Measurements from ENCODE around the gene AADACL3.

AADACL3 gene

DNA sequence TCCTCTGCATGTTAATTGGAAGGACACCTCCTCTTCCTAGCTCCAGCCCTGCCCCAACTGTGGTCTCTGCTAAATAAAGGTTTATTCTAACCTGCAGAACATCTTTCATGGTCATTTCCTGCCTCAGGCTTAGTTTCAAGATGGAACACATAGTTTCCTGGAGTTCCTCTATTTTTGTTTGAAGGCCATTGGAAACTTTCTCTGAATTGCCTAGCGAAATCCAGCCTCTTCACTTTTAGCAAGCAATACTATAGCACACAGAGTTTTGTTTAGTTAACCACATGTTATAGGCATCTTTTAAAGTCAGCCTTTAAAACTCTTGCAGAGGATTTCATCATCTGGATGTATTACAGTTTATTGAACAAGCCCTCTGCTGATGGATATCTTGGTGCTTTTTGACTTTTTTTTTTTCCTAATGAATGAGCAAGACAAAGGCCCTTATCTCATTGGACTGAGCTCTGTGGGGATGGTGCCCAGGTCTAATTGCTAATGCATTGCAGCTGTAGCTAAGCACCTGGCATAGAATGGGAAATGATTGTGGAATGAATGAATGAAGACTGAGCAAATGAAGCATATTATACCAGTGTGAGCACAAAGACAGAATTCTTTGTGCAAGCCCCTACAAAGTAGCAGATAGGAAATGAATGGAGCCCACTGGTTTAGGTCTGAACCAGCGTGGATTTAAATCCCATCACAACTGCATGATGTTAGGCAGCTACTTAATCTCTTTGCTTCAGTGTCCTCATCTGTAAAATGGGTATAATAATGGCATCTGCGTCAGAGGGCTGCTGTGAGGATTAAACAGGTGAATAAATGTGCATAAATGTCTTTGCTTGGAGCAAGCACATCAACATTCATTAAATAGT lies 29.4 kb downstream of the AADACL3 start:
- ATAC-seq = peak; percentile 71
- Mint-ChIP-seq H3K4me3 (peak overlapping the region in 1 of 2 donors; percentile 36), H3K9me3 (peaks cover 23 to 34% of the 10 kb centered on the region in 2 donors), H3K4me1 (peaks cover 15% of the 10 kb centered on the region), H3K27ac (peak overlapping the region; percentile 80 to 85), H3K27me3 (peaks cover 71% of the 10 kb centered on the region)
- DNase-seq = peak in 1 of 2 donors; percentile 3

DNA sequence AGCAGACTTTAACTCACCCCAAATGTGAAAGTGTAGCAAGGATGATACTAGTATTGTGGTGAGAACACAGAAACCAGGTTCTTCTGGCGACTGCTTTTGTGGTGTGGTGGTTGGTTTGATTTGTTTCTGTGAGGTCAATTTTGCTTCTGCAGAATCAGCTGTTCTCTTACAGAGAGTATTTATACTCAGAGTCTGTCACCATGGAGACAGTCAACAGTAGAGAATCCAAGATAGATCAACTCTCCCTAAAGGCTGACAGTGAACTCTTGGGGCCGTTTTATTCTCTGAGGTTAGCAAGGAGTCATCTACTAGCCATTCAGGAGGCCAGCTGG lies 30.0 kb downstream of the AADACL3 start, which contains the start of gene CFAP107:
CFAP107 (plus strand) TSS at position 209 of the 332 bp plus-strand sequence. CDS start 231 bp downstream, outside the sequence.
- peak; percentile 14 to 45 for DNase-seq
- H3K4me3 Mint-ChIP-seq = peak within 1 kb of the TSS in 1 of 2 donors; percentile 36
- peak; percentile 91 for ATAC-seq
- peaks cover 77% of the 10 kb centered on the region for H3K27me3 Mint-ChIP-seq
- peaks cover 26 to 39% of the 10 kb centered on the region in 2 donors for H3K9me3 Mint-ChIP-seq
- peaks cover 15% of the 10 kb centered on the region for H3K4me1 Mint-ChIP-seq
- peak within 1 kb of the TSS; percentile 80 to 85 for H3K27ac Mint-ChIP-seq

GRCh38 chr1:12748778-12749355 lies 33.0 kb downstream of the AADACL3 start:
- peaks cover 78% of the 10 kb centered on the region for H3K27me3 Mint-ChIP-seq

DNA sequence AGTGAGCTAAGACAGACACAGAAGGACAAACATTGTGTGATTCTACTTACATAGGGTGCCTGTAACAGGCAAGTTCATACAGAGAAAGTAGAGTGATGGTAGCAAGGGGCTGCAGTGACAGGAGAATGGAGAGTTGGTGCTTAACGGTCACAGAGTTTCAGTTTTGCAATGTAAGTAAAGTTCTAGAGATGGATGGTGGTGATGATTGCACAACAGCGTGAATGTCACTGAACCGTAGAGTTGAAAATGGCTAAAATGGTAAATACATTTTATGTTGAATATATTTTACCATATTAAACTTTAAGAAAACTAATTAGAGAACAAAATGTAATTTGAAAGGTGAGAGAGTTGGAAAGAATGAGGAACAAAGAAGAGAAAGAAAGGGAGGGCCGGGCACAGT lies 38.8 kb downstream of the AADACL3 start:
- no peaks in the 10 kb centered on the region for H3K4me1 Mint-ChIP-seq
- no peak for DNase-seq
- no peak overlapping the region for H3K27ac Mint-ChIP-seq
- H3K4me3 Mint-ChIP-seq = no peak overlapping the region
- no peak for ATAC-seq
- H3K27me3 Mint-ChIP-seq = peaks cover 68% of the 10 kb centered on the region
- peaks cover 6 to 11% of the 10 kb centered on the region in 2 donors for H3K9me3 Mint-ChIP-seq

More at GRCh38 chr1:12748778-12749355, 33.0 kb downstream of the AADACL3 start:
- H3K4me3 Mint-ChIP-seq = no peak overlapping the region
- no peak for DNase-seq
- no peak overlapping the region for H3K27ac Mint-ChIP-seq
- H3K4me1 Mint-ChIP-seq = peaks cover 15% of the 10 kb centered on the region
- H3K9me3 Mint-ChIP-seq = peaks cover 26 to 39% of the 10 kb centered on the region in 2 donors
- no peak for ATAC-seq

DNA sequence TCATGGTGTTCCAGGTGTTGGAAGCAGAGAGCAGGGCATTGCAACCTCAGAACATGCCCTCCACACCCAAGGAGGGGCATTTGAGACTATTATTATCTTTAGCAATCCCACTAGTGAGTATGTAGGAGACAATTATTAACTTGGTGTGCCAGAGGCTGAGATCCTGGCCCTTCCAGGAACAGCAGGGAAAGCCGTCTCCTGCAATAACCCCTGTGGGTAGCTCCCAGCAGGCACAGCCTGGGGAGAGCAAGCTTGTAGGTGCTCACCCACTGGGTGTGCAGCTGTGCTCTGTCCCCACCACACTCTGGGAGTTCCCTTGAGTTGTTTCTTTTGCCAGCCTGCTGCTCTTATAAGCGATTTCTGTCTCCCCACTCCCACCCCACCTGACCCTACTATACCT lies 40.4 kb downstream of the AADACL3 start:
- Mint-ChIP-seq H3K9me3 (no peaks in the 10 kb centered on the region), H3K27ac (no peak overlapping the region), H3K4me1 (no peaks in the 10 kb centered on the region), H3K4me3 (no peak overlapping the region), H3K27me3 (peaks cover 57% of the 10 kb centered on the region)
- DNase-seq (no peak), ATAC-seq (no peak)

GRCh38 chr1:12756768-12757413 lies 41.0 kb downstream of the AADACL3 start:
- no peak for DNase-seq

DNA sequence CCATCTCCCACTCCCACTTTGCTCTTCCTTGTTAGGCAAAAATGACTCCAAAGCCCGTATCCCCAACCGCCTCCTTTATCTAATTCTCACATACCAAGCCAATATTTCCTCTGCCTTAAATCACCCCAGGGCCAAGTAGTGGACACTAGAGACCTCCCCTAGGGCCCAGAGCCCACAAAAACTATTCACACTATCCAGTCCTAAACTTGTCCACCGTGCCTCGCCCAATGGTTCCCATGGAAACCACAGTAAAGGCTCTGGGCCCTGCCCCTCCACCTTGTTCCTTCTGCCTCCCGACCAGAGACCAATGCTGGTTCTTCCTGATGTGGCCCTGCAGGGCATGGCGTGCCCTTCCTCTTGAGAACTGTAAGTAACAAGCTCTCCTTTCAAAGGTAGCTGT lies 41.9 kb downstream of the AADACL3 start:
- no peaks in the 10 kb centered on the region for H3K4me1 Mint-ChIP-seq
- DNase-seq = no peak
- H3K9me3 Mint-ChIP-seq = no peaks in the 10 kb centered on the region
- no peak overlapping the region for H3K4me3 Mint-ChIP-seq
- H3K27me3 Mint-ChIP-seq = peaks cover 55% of the 10 kb centered on the region
- ATAC-seq = no peak
- no peak overlapping the region for H3K27ac Mint-ChIP-seq

More at GRCh38 chr1:12756768-12757413, 41.0 kb downstream of the AADACL3 start:
- Mint-ChIP-seq H3K9me3 (no peaks in the 10 kb centered on the region), H3K27me3 (peaks cover 55% of the 10 kb centered on the region), H3K27ac (no peak overlapping the region), H3K4me3 (no peak overlapping the region), H3K4me1 (no peaks in the 10 kb centered on the region)
- no peak for ATAC-seq

- no peak overlapping the region for H3K27ac Mint-ChIP-seq
- no peak for DNase-seq
- peaks cover 35% of the 10 kb centered on the region for H3K27me3 Mint-ChIP-seq
- no peaks in the 10 kb centered on the region for H3K4me1 Mint-ChIP-seq
- H3K4me3 Mint-ChIP-seq = no peak overlapping the region
- H3K9me3 Mint-ChIP-seq = no peaks in the 10 kb centered on the region
- ATAC-seq = no peak
These were observed 44.4 kb downstream of the AADACL3 start for GRCh38 chr1:12760256-12760795.

DNA sequence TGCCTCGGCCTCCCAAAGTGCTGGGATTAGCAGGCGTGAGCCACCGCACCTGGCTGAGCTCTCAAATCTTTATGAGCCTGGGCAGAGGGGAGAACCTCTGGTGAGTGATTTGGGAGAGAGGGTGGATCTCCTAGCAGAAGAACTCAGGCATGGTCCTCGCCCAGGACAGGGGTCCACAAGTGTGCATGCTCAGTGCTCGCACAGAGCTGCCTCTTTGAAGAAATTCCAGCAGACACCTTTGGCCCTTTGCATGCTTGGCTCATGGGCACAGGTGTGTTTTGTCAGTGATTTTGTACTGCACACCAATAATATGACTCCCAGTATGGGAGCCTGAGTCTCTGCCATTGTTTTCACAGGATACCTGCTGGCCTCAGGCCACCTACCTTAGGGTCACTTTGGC lies 45.9 kb downstream of the AADACL3 start:
- Mint-ChIP-seq H3K27me3 (peaks cover 27% of the 10 kb centered on the region), H3K4me1 (no peaks in the 10 kb centered on the region), H3K4me3 (no peak overlapping the region), H3K9me3 (no peaks in the 10 kb centered on the region), H3K27ac (no peak overlapping the region)
- DNase-seq (no peak), ATAC-seq (no peak)

DNA sequence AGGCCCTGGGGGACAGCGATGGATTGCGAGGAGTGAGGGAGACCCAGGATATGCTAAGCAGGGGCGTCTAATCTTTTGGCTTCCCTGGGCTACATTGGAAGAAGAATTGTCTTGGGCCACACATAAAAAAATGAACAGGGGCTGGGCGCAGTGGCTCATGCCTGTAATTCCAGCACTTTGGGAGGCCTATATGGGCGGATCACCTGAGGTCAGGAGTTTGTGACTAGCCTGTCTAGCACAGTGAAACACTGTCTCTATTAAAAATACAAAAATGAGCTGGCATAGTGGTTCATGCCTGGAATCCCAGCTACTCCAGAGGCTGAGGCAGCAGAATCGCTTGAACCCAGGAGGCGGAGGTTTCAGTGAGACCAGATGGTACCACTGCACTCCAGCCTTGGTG lies 46.9 kb downstream of the AADACL3 start:
- Mint-ChIP-seq H3K27me3 (peaks cover 32% of the 10 kb centered on the region), H3K27ac (no peak overlapping the region), H3K4me3 (no peak overlapping the region), H3K4me1 (no peaks in the 10 kb centered on the region), H3K9me3 (no peaks in the 10 kb centered on the region)
- DNase-seq (no peak), ATAC-seq (no peak)

DNA sequence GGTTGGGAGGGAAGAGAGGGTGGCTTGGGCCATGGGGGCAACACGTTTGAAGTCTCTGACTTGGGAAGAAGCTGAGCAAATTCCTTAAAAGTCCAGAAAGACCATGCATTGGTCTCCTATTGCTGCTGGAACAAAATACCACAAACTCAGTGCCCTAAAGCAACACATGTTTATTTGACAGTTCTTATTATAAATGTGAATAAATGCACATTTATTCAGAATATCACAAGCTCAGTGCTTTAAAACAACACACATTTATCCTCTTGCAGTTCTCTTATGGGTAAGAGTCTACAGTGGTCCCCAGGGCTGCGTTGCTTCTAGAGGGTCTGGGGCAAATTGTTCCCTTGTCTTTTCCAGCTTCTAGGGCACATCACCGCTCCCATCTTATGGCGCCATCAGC lies 47.6 kb downstream of the AADACL3 start:
- DNase-seq (no peak), ATAC-seq (no peak)
- Mint-ChIP-seq H3K27ac (no peak overlapping the region), H3K9me3 (no peaks in the 10 kb centered on the region), H3K4me1 (no peaks in the 10 kb centered on the region), H3K4me3 (no peak overlapping the region), H3K27me3 (peaks cover 27% of the 10 kb centered on the region)

DNA sequence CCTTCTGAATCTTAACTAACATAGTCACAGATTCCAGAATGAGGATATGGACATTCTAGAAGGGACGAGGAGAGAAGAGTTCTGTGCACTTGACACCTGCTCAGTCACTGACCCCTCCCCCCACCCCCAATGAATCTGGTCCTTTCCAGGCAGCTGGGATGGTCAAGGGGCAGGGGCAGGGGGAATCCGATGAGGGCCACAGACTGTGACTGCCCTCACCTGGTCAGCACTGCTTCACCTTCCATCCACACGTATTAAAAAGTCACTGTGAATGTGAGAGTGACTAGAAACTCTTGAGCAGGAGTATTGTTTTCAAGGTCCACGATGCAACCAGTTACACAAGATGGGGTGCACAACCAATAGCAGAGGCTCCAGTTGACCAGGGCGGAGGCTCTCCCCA lies 48.1 kb downstream of the AADACL3 start:
- no peak for DNase-seq
- H3K9me3 Mint-ChIP-seq = no peaks in the 10 kb centered on the region
- no peak for ATAC-seq
- no peak overlapping the region for H3K4me3 Mint-ChIP-seq
- no peak overlapping the region for H3K27ac Mint-ChIP-seq
- H3K27me3 Mint-ChIP-seq = peaks cover 28% of the 10 kb centered on the region
- H3K4me1 Mint-ChIP-seq = no peaks in the 10 kb centered on the region

DNA sequence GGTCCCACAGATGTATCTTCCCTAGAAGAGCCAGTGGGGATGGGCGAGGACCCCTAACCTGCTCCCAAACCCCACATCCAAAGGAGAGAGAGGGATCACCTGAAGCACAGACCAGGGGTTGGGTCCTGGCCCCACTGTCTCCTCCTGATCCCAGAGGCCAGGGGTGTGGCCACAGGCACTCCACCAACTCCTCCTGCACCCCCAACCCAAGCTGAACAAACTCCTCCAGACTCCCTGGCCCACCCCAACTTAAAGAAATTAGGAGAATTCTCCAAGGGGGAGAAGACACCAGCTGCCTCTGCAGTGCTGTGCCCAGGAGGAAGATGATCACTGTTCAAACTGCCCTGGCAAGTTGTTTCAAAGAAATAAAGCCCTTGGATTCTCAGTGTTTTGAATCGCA lies 53.1 kb downstream of the AADACL3 start:
- H3K9me3 Mint-ChIP-seq = no peaks in the 10 kb centered on the region
- peaks cover 60% of the 10 kb centered on the region for H3K27me3 Mint-ChIP-seq
- no peaks in the 10 kb centered on the region for H3K4me1 Mint-ChIP-seq
- no peak for DNase-seq
- ATAC-seq = no peak
- H3K4me3 Mint-ChIP-seq = no peak overlapping the region
- H3K27ac Mint-ChIP-seq = peak overlapping the region in 1 of 2 donors; percentile 44

DNA sequence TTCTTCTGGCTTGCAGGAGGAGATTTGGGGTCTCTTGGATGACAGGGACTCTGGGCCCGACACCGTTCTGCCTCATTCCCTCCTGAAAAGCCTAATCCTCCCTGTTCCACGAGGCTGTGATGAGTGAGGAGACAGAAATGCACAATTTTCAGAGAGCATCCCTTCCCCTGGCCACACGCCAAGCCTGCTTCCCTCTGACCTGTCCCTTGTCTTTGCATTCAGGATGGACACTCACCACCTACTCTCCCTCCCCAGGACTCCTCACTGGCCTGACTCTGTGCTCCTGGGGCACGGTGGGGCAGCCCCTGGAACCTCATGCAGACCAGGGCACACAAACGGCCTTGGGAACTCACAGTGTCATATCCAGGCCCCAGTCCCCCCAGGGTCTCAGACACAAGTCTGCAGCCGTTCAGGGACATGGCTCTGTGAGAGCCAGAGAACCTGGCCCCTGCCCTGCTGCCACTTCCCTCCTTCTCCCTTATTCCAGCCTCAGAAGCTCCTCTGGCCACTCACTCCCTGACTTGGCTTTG lies 54.1 kb downstream of the AADACL3 start:
- no peak for DNase-seq
- Mint-ChIP-seq H3K4me1 (no peaks in the 10 kb centered on the region), H3K9me3 (no peaks in the 10 kb centered on the region), H3K4me3 (no peak overlapping the region), H3K27ac (peak overlapping the region in 1 of 2 donors; percentile 36), H3K27me3 (peaks cover 64% of the 10 kb centered on the region)
- no peak for ATAC-seq

DNA sequence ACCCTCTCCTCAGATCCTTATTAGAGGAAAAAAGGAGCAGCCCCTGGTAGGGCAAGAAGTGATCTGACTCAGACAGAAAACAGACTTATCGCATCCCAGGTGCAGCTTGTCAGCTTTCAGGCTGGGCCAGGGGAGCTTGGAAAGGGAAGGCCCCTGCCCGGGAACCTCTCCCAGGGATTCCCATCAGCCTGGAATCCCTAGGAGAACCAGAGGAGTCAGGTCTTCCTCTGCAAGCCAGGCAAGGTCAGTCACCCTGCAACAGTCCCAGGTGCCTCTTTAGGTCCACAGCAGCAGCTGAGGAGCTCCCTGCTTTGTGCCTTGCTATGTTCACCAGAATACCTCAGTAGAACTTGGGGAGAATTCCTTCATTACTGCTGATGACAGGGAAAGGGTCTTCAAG lies 54.7 kb downstream of the AADACL3 start:
- Mint-ChIP-seq H3K9me3 (no peaks in the 10 kb centered on the region), H3K27me3 (peaks cover 69% of the 10 kb centered on the region), H3K4me3 (no peak overlapping the region), H3K4me1 (no peaks in the 10 kb centered on the region), H3K27ac (peak overlapping the region in 1 of 2 donors; percentile 36)
- ATAC-seq (no peak), DNase-seq (no peak)

All from stimulated activated naive CD8-positive, alpha-beta T cell treated with anti-CD3 and anti-CD28 coated beads, Interleukin-15, amount 100 ng/mL, for 72 hours (primary cell).